ENCODE measurements around the gene DXO.
"Not testable (repeated sequence)": the region's sequence is repeated elsewhere in the genome, so short reads cannot be mapped to it uniquely, and the experiment has no call there.

Gene DXO

GRCh38 chr6:31971993-31972708 lies at the start of gene DXO:
Gene DXO (minus strand): TSS chr6:31972138. CDS start chr6:31971675, 463 bp downstream.
- peak; percentile 96 for DNase-seq

- not testable (repeated sequence) for DNase-seq
These were observed 42.6 kb upstream of the DXO start, which contains the start of gene C4B for GRCh38 chr6:32014547-32014946. Gene C4B (plus strand): TSS chr6:32014795. CDS start chr6:32014846, 51 bp downstream.

- not testable (repeated sequence) for DNase-seq
These were observed 41.8 kb upstream of the DXO start for GRCh38 chr6:32013738-32014137.

- DNase-seq: not testable (repeated sequence)
These were observed 41.1 kb upstream of the DXO start for GRCh38 chr6:32012941-32013617.

- not testable (repeated sequence) for DNase-seq
These were observed 39.1 kb upstream of the DXO start for GRCh38 chr6:32010856-32011530.

- DNase-seq: not testable (repeated sequence)
These were observed 37.6 kb upstream of the DXO start for GRCh38 chr6:32009537-32009936.

GRCh38 chr6:32008616-32009015 lies 36.7 kb upstream of the DXO start:
- not testable (repeated sequence) for DNase-seq

- DNase-seq: not testable (repeated sequence)
These were observed 36.1 kb upstream of the DXO start for GRCh38 chr6:32008037-32008436.

- not testable (repeated sequence) for DNase-seq
These were observed 35.1 kb upstream of the DXO start for GRCh38 chr6:32007086-32007485.

- DNase-seq: not testable (repeated sequence)
These were observed 34.1 kb upstream of the DXO start for GRCh38 chr6:32005991-32006529.

- not testable (repeated sequence) for DNase-seq
These were observed 33.6 kb upstream of the DXO start for GRCh38 chr6:32005538-32005880.

GRCh38 chr6:32004864-32005537 lies 33.1 kb upstream of the DXO start:
- DNase-seq: peak; percentile 10

- not testable (repeated sequence) for DNase-seq
These were observed 32.5 kb upstream of the DXO start for GRCh38 chr6:32004393-32004792.

GRCh38 chr6:32003301-32003700 lies 31.4 kb upstream of the DXO start:
- DNase-seq: not testable (repeated sequence)

- DNase-seq: not testable (repeated sequence)
These were observed 30.8 kb upstream of the DXO start for GRCh38 chr6:32002546-32003268.

- not testable (repeated sequence) for DNase-seq
These were observed 24.4 kb upstream of the DXO start for GRCh38 chr6:31996385-31996784.

GRCh38 chr6:31994421-31994820 lies 22.5 kb upstream of the DXO start:
- not testable (repeated sequence) for DNase-seq

GRCh38 chr6:31989363-31989762 lies 17.4 kb upstream of the DXO start:
- DNase-seq: not testable (repeated sequence)

GRCh38 chr6:31981744-31982143 lies 9.8 kb upstream of the DXO start, which contains the start of gene C4A:
Gene C4A (plus strand): TSS chr6:31982057. CDS start chr6:31982108, 51 bp downstream.
- not testable (repeated sequence) for DNase-seq

- DNase-seq: not testable (repeated sequence)
These were observed 9.1 kb upstream of the DXO start for GRCh38 chr6:31980998-31981397.

- not testable (repeated sequence) for DNase-seq
These were observed 8.4 kb upstream of the DXO start for GRCh38 chr6:31980195-31980876.
